Limb (tissue), 2 donors: ENCODE results near the gene RYR1.
"Not testable (repeated sequence)": the region's sequence is repeated elsewhere in the genome, so short reads cannot be mapped to it uniquely, and the experiment has no call there.

Experiments used
- DNase-seq, 2 donors: peaks; one replicate each; pipeline ENCODE4 v3.0.0-alpha.2; 2016; ENCODE audit errors: extremely low spot score in 2 of 2

The RYR1 gene

GRCh38 chr19:38399537-38399936 is 34.0 kb upstream of the RYR1 start:
- no peak for DNase-seq

- DNase-seq = no peak
Observed at GRCh38 chr19:38400361-38400760, 33.1 kb upstream of the RYR1 start.

GRCh38 chr19:38401148-38401547 is 32.3 kb upstream of the RYR1 start:
- DNase-seq = no peak

- no peak for DNase-seq
Observed at GRCh38 chr19:38402623-38402966, 30.9 kb upstream of the RYR1 start.

GRCh38 chr19:38402967-38403674 is 30.4 kb upstream of the RYR1 start, which contains the start of gene FAM98C:
Gene FAM98C, plus strand, starts transcription at chr19:38403093. Its CDS starts 61 bp downstream, at chr19:38403154.
- peak; percentile 97 to 100 for DNase-seq

- no peak for DNase-seq
Observed at GRCh38 chr19:38404858-38405257, 28.6 kb upstream of the RYR1 start.

GRCh38 chr19:38405276-38405675 is 28.2 kb upstream of the RYR1 start:
- DNase-seq = no peak

- no peak for DNase-seq
Observed at GRCh38 chr19:38409631-38410133, 23.8 kb upstream of the RYR1 start.

- DNase-seq = not testable (repeated sequence)
Observed at GRCh38 chr19:38410407-38410806, 23.1 kb upstream of the RYR1 start.

- no peak for DNase-seq
Observed at GRCh38 chr19:38411041-38411712, 22.3 kb upstream of the RYR1 start.

GRCh38 chr19:38411898-38412297 is 21.6 kb upstream of the RYR1 start:
- not testable (repeated sequence) for DNase-seq

GRCh38 chr19:38412491-38412890 is 21.0 kb upstream of the RYR1 start:
- DNase-seq = no peak

- DNase-seq = no peak
Observed at GRCh38 chr19:38412961-38413360, 20.5 kb upstream of the RYR1 start.

- no peak for DNase-seq
Observed at GRCh38 chr19:38413416-38413815, 20.1 kb upstream of the RYR1 start.

- DNase-seq = no peak
Observed at GRCh38 chr19:38417146-38417543, 16.3 kb upstream of the RYR1 start.

GRCh38 chr19:38417544-38418506 is 15.7 kb upstream of the RYR1 start:
- DNase-seq = no peak

- no peak for DNase-seq
Observed at GRCh38 chr19:38420935-38421334, 12.6 kb upstream of the RYR1 start.

- DNase-seq = no peak
Observed at GRCh38 chr19:38421856-38422255, 11.6 kb upstream of the RYR1 start.

GRCh38 chr19:38422438-38422837 is 11.1 kb upstream of the RYR1 start:
- DNase-seq = no peak

- no peak for DNase-seq
Observed at GRCh38 chr19:38424272-38424671, 9.2 kb upstream of the RYR1 start.

- DNase-seq = no peak
Observed at GRCh38 chr19:38425222-38425809, 8.2 kb upstream of the RYR1 start.
